ENCODE results near the gene BNIP3.
"Not testable (repeated sequence)": the region's sequence is repeated elsewhere in the genome, so short reads cannot be mapped to it uniquely, and the experiment has no call there.

Gene BNIP3

GRCh38 chr10:131963350-131963749 lies 18.4 kb downstream of the BNIP3 start:
- Mint-ChIP-seq H3K9me3 (no peaks in the 10 kb centered on the region), H3K4me1 (ENCODE audit: low read depth) (peaks cover 15% of the 10 kb centered on the region), H3K36me3 (ENCODE audit: low read depth) (peaks cover 30% of the 10 kb centered on the region), H3K27ac (no peak overlapping the region), H3K4me3 (no peak overlapping the region), H3K27me3 (ENCODE audit: low read depth) (no peaks in the 10 kb centered on the region)
- DNase-seq (ENCODE audit: low spot score) = no peak

GRCh38 chr10:131961777-131962662 lies 19.7 kb downstream of the BNIP3 start:
- peaks cover 32% of the 10 kb centered on the region for H3K36me3 Mint-ChIP-seq (ENCODE audit: low read depth)
- H3K4me1 Mint-ChIP-seq (ENCODE audit: low read depth) = peaks cover 15% of the 10 kb centered on the region
- H3K9me3 Mint-ChIP-seq = no peaks in the 10 kb centered on the region
- DNase-seq (ENCODE audit: low spot score) = no peak
- H3K27ac Mint-ChIP-seq = no peak overlapping the region
- no peak overlapping the region for H3K4me3 Mint-ChIP-seq
- no peaks in the 10 kb centered on the region for H3K27me3 Mint-ChIP-seq (ENCODE audit: low read depth)

- H3K27me3 Mint-ChIP-seq (ENCODE audit: low read depth) = no peaks in the 10 kb centered on the region
- no peaks in the 10 kb centered on the region for H3K9me3 Mint-ChIP-seq
- no peak overlapping the region for H3K4me3 Mint-ChIP-seq
- DNase-seq (ENCODE audit: low spot score) = no peak
- peaks cover 37% of the 10 kb centered on the region for H3K36me3 Mint-ChIP-seq (ENCODE audit: low read depth)
- no peak overlapping the region for H3K27ac Mint-ChIP-seq
- H3K4me1 Mint-ChIP-seq (ENCODE audit: low read depth) = peaks cover 12% of the 10 kb centered on the region
Measured at GRCh38 chr10:131961047-131961776, 20.5 kb downstream of the BNIP3 start.

GRCh38 chr10:131960631-131961046 lies 21.1 kb downstream of the BNIP3 start:
- no peak overlapping the region for H3K27ac Mint-ChIP-seq
- no peak overlapping the region for H3K4me3 Mint-ChIP-seq
- no peak for DNase-seq (ENCODE audit: low spot score)
- H3K4me1 Mint-ChIP-seq (ENCODE audit: low read depth) = peaks cover 11% of the 10 kb centered on the region
- H3K36me3 Mint-ChIP-seq (ENCODE audit: low read depth) = peaks cover 39% of the 10 kb centered on the region
- H3K9me3 Mint-ChIP-seq = no peaks in the 10 kb centered on the region
- H3K27me3 Mint-ChIP-seq (ENCODE audit: low read depth) = no peaks in the 10 kb centered on the region

GRCh38 chr10:131959841-131960240 lies 21.9 kb downstream of the BNIP3 start:
- H3K36me3 Mint-ChIP-seq (ENCODE audit: low read depth) = peaks cover 42% of the 10 kb centered on the region
- H3K9me3 Mint-ChIP-seq = no peaks in the 10 kb centered on the region
- H3K27me3 Mint-ChIP-seq (ENCODE audit: low read depth) = no peaks in the 10 kb centered on the region
- H3K4me3 Mint-ChIP-seq = no peak overlapping the region
- H3K4me1 Mint-ChIP-seq (ENCODE audit: low read depth) = peaks cover 6% of the 10 kb centered on the region
- H3K27ac Mint-ChIP-seq = no peak overlapping the region
- no peak for DNase-seq (ENCODE audit: low spot score)

GRCh38 chr10:131955591-131956340 lies 26.0 kb downstream of the BNIP3 start:
- Mint-ChIP-seq H3K27ac (no peak overlapping the region), H3K27me3 (ENCODE audit: low read depth) (no peaks in the 10 kb centered on the region), H3K36me3 (ENCODE audit: low read depth) (peaks cover 56% of the 10 kb centered on the region), H3K9me3 (no peaks in the 10 kb centered on the region), H3K4me3 (no peak overlapping the region), H3K4me1 (ENCODE audit: low read depth) (no peaks in the 10 kb centered on the region)
- DNase-seq (ENCODE audit: low spot score) = no peak

- peaks cover 57% of the 10 kb centered on the region for H3K36me3 Mint-ChIP-seq (ENCODE audit: low read depth)
- no peaks in the 10 kb centered on the region for H3K27me3 Mint-ChIP-seq (ENCODE audit: low read depth)
- no peak for DNase-seq (ENCODE audit: low spot score)
- H3K27ac Mint-ChIP-seq = no peak overlapping the region
- no peaks in the 10 kb centered on the region for H3K9me3 Mint-ChIP-seq
- no peak overlapping the region for H3K4me3 Mint-ChIP-seq
- no peaks in the 10 kb centered on the region for H3K4me1 Mint-ChIP-seq (ENCODE audit: low read depth)
Measured at GRCh38 chr10:131954356-131954965, 27.3 kb downstream of the BNIP3 start.

- H3K4me1 Mint-ChIP-seq (ENCODE audit: low read depth); H3K27me3 Mint-ChIP-seq (ENCODE audit: low read depth); H3K4me3 Mint-ChIP-seq; H3K9me3 Mint-ChIP-seq; H3K27ac Mint-ChIP-seq; DNase-seq (ENCODE audit: low spot score): not testable (repeated sequence)
- H3K36me3 Mint-ChIP-seq (ENCODE audit: low read depth) = peaks cover 44% of the 10 kb centered on the region
Measured at GRCh38 chr10:131949908-131950307, 31.8 kb downstream of the BNIP3 start.

- Mint-ChIP-seq H3K36me3 (ENCODE audit: low read depth) (peaks cover 43% of the 10 kb centered on the region), H3K4me1 (ENCODE audit: low read depth) (no peaks in the 10 kb centered on the region), H3K4me3 (no peak overlapping the region), H3K27me3 (ENCODE audit: low read depth) (no peaks in the 10 kb centered on the region), H3K9me3 (no peaks in the 10 kb centered on the region), H3K27ac (no peak overlapping the region)
- DNase-seq (ENCODE audit: low spot score) = no peak
Measured at GRCh38 chr10:131949041-131949862, 32.5 kb downstream of the BNIP3 start.

- Mint-ChIP-seq H3K27me3 (ENCODE audit: low read depth) (no peaks in the 10 kb centered on the region), H3K4me1 (ENCODE audit: low read depth) (peaks cover 1% of the 10 kb centered on the region), H3K9me3 (no peaks in the 10 kb centered on the region), H3K27ac (no peak overlapping the region), H3K4me3 (no peak overlapping the region), H3K36me3 (ENCODE audit: low read depth) (peaks cover 39% of the 10 kb centered on the region)
- no peak for DNase-seq (ENCODE audit: low spot score)
Measured at GRCh38 chr10:131948501-131948900, 33.2 kb downstream of the BNIP3 start.

- Mint-ChIP-seq H3K4me1 (ENCODE audit: low read depth) (peaks cover 1% of the 10 kb centered on the region), H3K9me3 (no peaks in the 10 kb centered on the region), H3K4me3 (no peak overlapping the region), H3K36me3 (ENCODE audit: low read depth) (peaks cover 39% of the 10 kb centered on the region), H3K27ac (no peak overlapping the region), H3K27me3 (ENCODE audit: low read depth) (no peaks in the 10 kb centered on the region)
- no peak for DNase-seq (ENCODE audit: low spot score)
Measured at GRCh38 chr10:131947631-131948347, 33.9 kb downstream of the BNIP3 start.

GRCh38 chr10:131946880-131947279 lies 34.8 kb downstream of the BNIP3 start:
- Mint-ChIP-seq H3K36me3 (ENCODE audit: low read depth) (peaks cover 46% of the 10 kb centered on the region), H3K27ac (no peak overlapping the region), H3K27me3 (ENCODE audit: low read depth) (no peaks in the 10 kb centered on the region), H3K4me1 (ENCODE audit: low read depth) (peaks cover 1% of the 10 kb centered on the region), H3K9me3 (no peaks in the 10 kb centered on the region), H3K4me3 (no peak overlapping the region)
- no peak for DNase-seq (ENCODE audit: low spot score)
